PFSK-1 (cell line): ENCODE measurements around the gene CDH15.

ENCODE experiments used
- REST ChIP-seq, 2 experiments: IDR thresholded peaks; 2 replicates each; pipeline versions ENCODE4 v1.6.1 to v1.8.0; 2011 to 2012; ENCODE audit warnings: low read depth in 2 of 2, low read length in 2 of 2, control low read depth in 1 of 2, inconsistent platforms in 1 of 2, mild to moderate bottlenecking in 1 of 2, moderate library complexity in 1 of 2; ENCODE audit not compliant: insufficient read depth in 1 of 2
- TAF1 ChIP-seq: IDR thresholded peaks from 2 replicates; pipeline ENCODE4 v1.6.1; 2012; ENCODE audit warnings: low read length, control low read depth, borderline replicate concordance; ENCODE audit not compliant: insufficient read depth

GRCh38 chr16:89183463-89183862, 11.9 kb downstream of the CDH15 start:
- no peak for TF ChIP-seq REST (IDR thresholded peaks at IDR 0.05; ENCODE audit: insufficient read depth in 1 of 2, low read depth in 2 of 2, low read length in 2 of 2)
- no peak for TF ChIP-seq TAF1
